Prostate gland (tissue), 2 donors: Measurements from ENCODE around the gene ING5. TPM values are rescaled to one million over a fixed set of nuclear protein-coding genes. Genes with fewer than 3 reads are reported as not detected.
"Not testable (repeated sequence)": the region's sequence is repeated elsewhere in the genome, so short reads cannot be mapped to it uniquely, and the experiment has no call there.

Experiments used
- DNase-seq: peaks from one replicate; pipeline ENCODE4 v3.0.0-alpha.2; 2019; ENCODE audit warnings: low spot score
- H3K27ac ChIP-seq, 2 donors: fragments of 200-600 bp; sonication (generic); 2 replicates each; pipeline ENCODE4 v1.5.1; 2017 to 2019
- H3K27me3 ChIP-seq: fragments of 200-600 bp; sonication (generic); replicated peaks from 2 replicates; pipeline ENCODE4 v1.5.1; 2019; ENCODE audit not compliant: insufficient read depth
- H3K36me3 ChIP-seq, 2 donors: fragments of 200-600 bp; sonication (generic); 1 replicate in 1 of 2; 2 replicates in 1 of 2; pipeline versions ENCODE4 v1.5.1 to v1.8.1; 2017 to 2019
- H3K4me1 ChIP-seq: fragments of 200-600 bp; sonication (generic); replicated peaks from 2 replicates; pipeline ENCODE4 v1.5.1; 2019
- H3K4me3 ChIP-seq, 2 donors: fragments of 200-600 bp; sonication (generic); 2 replicates each; pipeline ENCODE4 v1.5.1; 2017 to 2019
- H3K9me3 ChIP-seq: fragments of 200-600 bp; sonication (generic); 2 replicates; pipeline ENCODE4 v1.5.1; 2017
- POLR2A ChIP-seq: fragments of 450-650 bp; IDR thresholded peaks from one replicate; pipeline ENCODE4 v1.6.1; 2016; ENCODE audit warnings: antibody characterized with exemption, mild to moderate bottlenecking
- POLR2AphosphoS5 ChIP-seq: sonication (generic); formaldehyde crosslinking; IDR thresholded peaks from one replicate; pipeline ENCODE4 v1.6.1; 2017; ENCODE audit warnings: antibody characterized with exemption
- WGBS: methylation state at CpG from one replicate; pipeline ENCODE4 v1.1.5; 2018; 5-methylcytosine and 5-hydroxymethylcytosine counted together
- intact Hi-C: fragments of 100-400 bp; cut with DNase I; formaldehyde crosslinking; loops from one replicate; pipeline ENCODE4 v1.14.2; 2022
- total RNA-seq, 2 donors: library from RNA; depleted of rRNA; stranded (reverse); fragments of >200 nt; gene quantifications; one replicate each; pipeline ENCODE4 v1.1.0, GENCODE V29; 2016
- TF ChIP-seq, protein P1 (sequence below), 4 experiments: fragments of 200-600 bp in 2 of 4; fragments of 450-650 bp in 2 of 4; sonication (generic) in 2 of 4; IDR thresholded peaks; 1 replicate in 3 of 4; 2 replicates in 1 of 4; pipeline ENCODE4 v1.5.1; 2016 to 2019; ENCODE audit warnings: antibody characterized with exemption in 4 of 4, mild to moderate bottlenecking in 2 of 4, moderate library complexity in 2 of 4

The ING5 gene
- total RNA-seq, 2 donors from 2014 or later: 65.6 to 84.8 TPM

- 93% methylated on average over 27 of the region's 27 CpGs for WGBS
- H3K36me3 ChIP-seq: peaks cover 8 to 10% of the 10 kb centered on the region in 2 donors
- H3K4me3 ChIP-seq: no peak overlapping the region
- no peaks in the 10 kb centered on the region for H3K27me3 ChIP-seq
- TF ChIP-seq POLR2AphosphoS5 (no peak), POLR2A (no peak)
- TF ChIP-seq, protein P1, sequence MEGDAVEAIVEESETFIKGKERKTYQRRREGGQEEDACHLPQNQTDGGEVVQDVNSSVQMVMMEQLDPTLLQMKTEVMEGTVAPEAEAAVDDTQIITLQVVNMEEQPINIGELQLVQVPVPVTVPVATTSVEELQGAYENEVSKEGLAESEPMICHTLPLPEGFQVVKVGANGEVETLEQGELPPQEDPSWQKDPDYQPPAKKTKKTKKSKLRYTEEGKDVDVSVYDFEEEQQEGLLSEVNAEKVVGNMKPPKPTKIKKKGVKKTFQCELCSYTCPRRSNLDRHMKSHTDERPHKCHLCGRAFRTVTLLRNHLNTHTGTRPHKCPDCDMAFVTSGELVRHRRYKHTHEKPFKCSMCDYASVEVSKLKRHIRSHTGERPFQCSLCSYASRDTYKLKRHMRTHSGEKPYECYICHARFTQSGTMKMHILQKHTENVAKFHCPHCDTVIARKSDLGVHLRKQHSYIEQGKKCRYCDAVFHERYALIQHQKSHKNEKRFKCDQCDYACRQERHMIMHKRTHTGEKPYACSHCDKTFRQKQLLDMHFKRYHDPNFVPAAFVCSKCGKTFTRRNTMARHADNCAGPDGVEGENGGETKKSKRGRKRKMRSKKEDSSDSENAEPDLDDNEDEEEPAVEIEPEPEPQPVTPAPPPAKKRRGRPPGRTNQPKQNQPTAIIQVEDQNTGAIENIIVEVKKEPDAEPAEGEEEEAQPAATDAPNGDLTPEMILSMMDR (IDR thresholded peaks at IDR 0.05): no peak
- no peaks in the 10 kb centered on the region for H3K9me3 ChIP-seq
- no peaks in the 10 kb centered on the region for H3K4me1 ChIP-seq
- no peak for DNase-seq
- intact Hi-C loops: no loop called here
- H3K27ac ChIP-seq: no peak overlapping the region
Observed at GRCh38 chr2:241755777-241756176, 53.9 kb downstream of the ING5 start.

DNA sequence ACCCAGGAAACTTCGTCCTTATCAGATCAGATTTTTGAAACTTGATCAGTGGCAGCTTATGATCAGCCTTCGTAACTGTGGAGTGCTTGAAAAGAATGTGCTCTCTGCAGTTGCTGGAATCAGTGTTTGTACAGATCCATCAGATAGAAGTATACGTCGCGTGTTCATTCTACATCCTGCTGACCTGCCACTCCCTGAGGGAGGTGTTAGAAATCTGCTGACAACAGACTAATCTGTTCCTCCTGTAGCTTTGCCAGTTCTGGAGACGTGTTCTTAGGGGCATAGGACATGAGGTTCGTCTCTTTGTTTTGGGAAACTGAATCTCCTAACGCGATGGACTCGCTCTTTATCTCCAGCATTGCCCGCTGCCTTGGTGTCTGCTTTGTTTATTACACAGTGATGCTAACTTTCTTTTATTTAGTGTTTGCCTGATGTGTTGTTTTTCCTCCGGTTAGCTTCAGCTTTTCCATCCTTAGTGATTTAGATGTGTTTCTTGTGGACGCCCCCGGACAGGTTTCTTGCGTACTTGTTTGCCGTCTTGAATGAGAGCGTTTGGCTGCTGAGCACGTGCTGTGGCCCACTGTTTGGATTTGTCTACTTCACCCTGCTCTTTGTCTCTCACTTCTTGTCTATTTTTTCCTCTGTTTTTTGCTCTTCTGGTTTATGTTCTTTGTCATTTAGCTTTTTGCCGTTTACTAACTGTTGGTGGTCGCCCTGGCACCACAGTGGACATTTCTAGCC is 57.4 kb downstream of the ING5 start:
- Histone ChIP-seq H3K4me1 (peaks cover 3% of the 10 kb centered on the region), H3K27me3 (no peaks in the 10 kb centered on the region), H3K4me3 (no peak overlapping the region), H3K27ac (no peak overlapping the region), H3K36me3 (peaks cover 0 to 5% of the 10 kb centered on the region in 2 donors), H3K9me3 (no peaks in the 10 kb centered on the region)
- 74% methylated on average over 20 of the region's 20 CpGs for WGBS
- no peak for DNase-seq
- TF ChIP-seq, protein P1 (IDR thresholded peaks at IDR 0.05): no peak
- peak; percentile 21 for TF ChIP-seq POLR2AphosphoS5
- intact Hi-C loops: no loop called here

GRCh38 chr2:241759893-241760292 is 58.1 kb downstream of the ING5 start:
- H3K9me3 ChIP-seq, intact Hi-C loops, H3K4me3 ChIP-seq, DNase-seq, H3K27me3 ChIP-seq, H3K36me3 ChIP-seq, H3K4me1 ChIP-seq, H3K27ac ChIP-seq: not testable (repeated sequence)
- WGBS: 92% methylated on average over 15 of the region's 16 CpGs

GRCh38 chr2:241760301-241760771 is 58.5 kb downstream of the ING5 start:
- H3K27me3 ChIP-seq: no peaks in the 10 kb centered on the region
- 94% methylated on average over 17 of the region's 17 CpGs for WGBS
- peaks cover 3% of the 10 kb centered on the region for H3K4me1 ChIP-seq
- H3K4me3 ChIP-seq: no peak overlapping the region
- H3K9me3 ChIP-seq: no peaks in the 10 kb centered on the region
- H3K36me3 ChIP-seq: peaks cover 0 to 5% of the 10 kb centered on the region in 2 donors
- TF ChIP-seq POLR2AphosphoS5 (no peak), POLR2A (no peak)
- TF ChIP-seq, protein P1 (IDR thresholded peaks at IDR 0.05): no peak
- no peak for DNase-seq
- intact Hi-C loops: no loop called here
- no peak overlapping the region for H3K27ac ChIP-seq

- DNase-seq: peak; percentile 38
- intact Hi-C loops: no loop called here
- Histone ChIP-seq H3K27ac (peak overlapping the region; percentile 5 to 36), H3K36me3 (no peaks in the 10 kb centered on the region), H3K4me1 (peaks cover 3% of the 10 kb centered on the region), H3K27me3 (no peaks in the 10 kb centered on the region), H3K4me3 (no peak overlapping the region), H3K9me3 (no peaks in the 10 kb centered on the region)
- 33% methylated on average over 18 of the region's 18 CpGs for WGBS
- TF ChIP-seq, protein P1 (IDR thresholded peaks at IDR 0.05): no peak
- TF ChIP-seq POLR2A (no peak), POLR2AphosphoS5 (peak; percentile 25)
Observed at GRCh38 chr2:241762321-241762932, 60.6 kb downstream of the ING5 start.
